Activated naive CD4-positive, alpha-beta T cell treated with anti-CD3 and anti-CD28 coated beads for 36 hours (primary cell): ENCODE measurements around the gene LMO7. TPM values are rescaled to one million over a fixed set of nuclear protein-coding genes. Genes with fewer than 3 reads are reported as not detected.
A peak's percentile ranks its signal among the peaks of the same experiment; 100 is the strongest.

Experiments used
- CTCF ChIA-PET: fragments of 350-600 bp; sonication (Branson Sonifier 250); formaldehyde crosslinking; loops from one replicate; lab custom pipeline; 2021; ENCODE audit warnings: antibody characterized with exemption; lab: Charles Lee
- DNase-seq: peaks from one replicate; pipeline ENCODE4 v3.0.0-alpha.2; 2020
- H3K27ac Mint-ChIP-seq: one replicate; pipeline ENCODE4 v1.8.0; 2021; ENCODE audit warnings: mild to moderate bottlenecking, mixed read lengths
- H3K27me3 Mint-ChIP-seq: one replicate; pipeline ENCODE4 v1.8.0; 2021; ENCODE audit warnings: low read depth, mixed read lengths
- H3K36me3 Mint-ChIP-seq: one replicate; pipeline ENCODE4 v1.8.0; 2021; ENCODE audit warnings: low read depth, mixed read lengths
- H3K4me1 Mint-ChIP-seq: one replicate; pipeline ENCODE4 v1.8.0; 2021; ENCODE audit warnings: low read depth, mixed read lengths
- H3K4me3 Mint-ChIP-seq: one replicate; pipeline ENCODE4 v1.8.0; 2021; ENCODE audit warnings: mild to moderate bottlenecking, moderate library complexity, mixed read lengths
- H3K9me3 Mint-ChIP-seq: one replicate; pipeline ENCODE4 v1.8.0; 2021; ENCODE audit warnings: mixed read lengths
- intact Hi-C: fragments of 100-400 bp; cut with micrococcal nuclease; formaldehyde crosslinking; loops from one replicate; pipeline ENCODE4 v1.15.1; 2023
- total RNA-seq, 2 experiments: library from RNA; stranded (reverse); gene quantifications; one replicate each; pipeline ENCODE4 v1.2.3, GENCODE V29; 2021

LMO7 gene
- total RNA-seq, 2 experiments from 2014 or later: 10.5 to 12.0 TPM

GRCh38 chr13:75752826-75753225 lies 116.7 kb downstream of the LMO7 start:
- H3K27ac Mint-ChIP-seq: no peak overlapping the region
- H3K4me1 Mint-ChIP-seq: peaks cover 20% of the 10 kb centered on the region
- DNase-seq: no peak
- H3K4me3 Mint-ChIP-seq: no peak overlapping the region
- intact Hi-C loops: no loop called here
- H3K36me3 Mint-ChIP-seq: peaks cover 5% of the 10 kb centered on the region
- CTCF ChIA-PET: no interaction called here
- peaks cover 9% of the 10 kb centered on the region for H3K9me3 Mint-ChIP-seq
- no peaks in the 10 kb centered on the region for H3K27me3 Mint-ChIP-seq

- CTCF ChIA-PET: interaction anchor here (1.6 kb wide), 1 partner anchor 59 kb away, joined by 4 read pairs; no protein-coding TSS in a partner anchor
Observed at GRCh38 chr13:75754936-75755335, 118.8 kb downstream of the LMO7 start.

DNA sequence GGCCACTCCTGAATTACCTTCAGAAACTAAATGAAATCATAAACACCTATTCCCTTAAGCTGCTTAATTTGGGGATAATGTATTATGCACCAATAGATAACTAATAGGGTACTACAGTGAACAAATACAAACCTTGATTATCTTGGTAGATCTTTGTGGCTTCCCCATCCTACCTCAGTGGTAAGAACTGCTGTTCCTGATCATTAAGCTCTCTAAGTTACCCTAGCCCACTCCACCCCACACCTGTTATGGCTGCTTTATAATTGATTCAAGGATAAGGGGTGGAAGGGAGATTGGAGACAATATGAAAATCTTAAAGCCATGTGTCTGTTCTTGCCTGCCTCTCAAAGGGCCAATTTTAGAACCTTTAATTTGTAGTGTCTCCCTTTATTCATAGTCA lies 121.2 kb downstream of the LMO7 start:
- intact Hi-C loops: no loop called here
- peaks cover 50% of the 10 kb centered on the region for H3K4me1 Mint-ChIP-seq
- CTCF ChIA-PET: interaction anchor here (0.6 to 1.1 kb wide), 3 partner anchors 22 to 97 kb away, joined by 3 read pairs; no protein-coding TSS in a partner anchor
- peaks cover 11% of the 10 kb centered on the region for H3K9me3 Mint-ChIP-seq
- no peaks in the 10 kb centered on the region for H3K27me3 Mint-ChIP-seq
- no peak overlapping the region for H3K4me3 Mint-ChIP-seq
- H3K27ac Mint-ChIP-seq: no peak overlapping the region
- no peak for DNase-seq
- H3K36me3 Mint-ChIP-seq: peaks cover 7% of the 10 kb centered on the region

More at GRCh38 chr13:75754936-75755335, 118.8 kb downstream of the LMO7 start:
- no peak for DNase-seq
- H3K27ac Mint-ChIP-seq: no peak overlapping the region
- H3K9me3 Mint-ChIP-seq: peaks cover 11% of the 10 kb centered on the region
- intact Hi-C loops: no loop called here
- peaks cover 7% of the 10 kb centered on the region for H3K36me3 Mint-ChIP-seq
- H3K27me3 Mint-ChIP-seq: no peaks in the 10 kb centered on the region
- no peak overlapping the region for H3K4me3 Mint-ChIP-seq
- H3K4me1 Mint-ChIP-seq: peaks cover 32% of the 10 kb centered on the region

- peaks cover 2% of the 10 kb centered on the region for H3K9me3 Mint-ChIP-seq
- CTCF ChIA-PET: interaction anchor here (1.1 to 5.8 kb wide), 7 partner anchors 9 to 116 kb away, joined by 3 to 50 read pairs (median 8); no protein-coding TSS in a partner anchor
- intact Hi-C loops: no loop called here
Observed at GRCh38 chr13:75759531-75759930, 123.4 kb downstream of the LMO7 start.

DNA sequence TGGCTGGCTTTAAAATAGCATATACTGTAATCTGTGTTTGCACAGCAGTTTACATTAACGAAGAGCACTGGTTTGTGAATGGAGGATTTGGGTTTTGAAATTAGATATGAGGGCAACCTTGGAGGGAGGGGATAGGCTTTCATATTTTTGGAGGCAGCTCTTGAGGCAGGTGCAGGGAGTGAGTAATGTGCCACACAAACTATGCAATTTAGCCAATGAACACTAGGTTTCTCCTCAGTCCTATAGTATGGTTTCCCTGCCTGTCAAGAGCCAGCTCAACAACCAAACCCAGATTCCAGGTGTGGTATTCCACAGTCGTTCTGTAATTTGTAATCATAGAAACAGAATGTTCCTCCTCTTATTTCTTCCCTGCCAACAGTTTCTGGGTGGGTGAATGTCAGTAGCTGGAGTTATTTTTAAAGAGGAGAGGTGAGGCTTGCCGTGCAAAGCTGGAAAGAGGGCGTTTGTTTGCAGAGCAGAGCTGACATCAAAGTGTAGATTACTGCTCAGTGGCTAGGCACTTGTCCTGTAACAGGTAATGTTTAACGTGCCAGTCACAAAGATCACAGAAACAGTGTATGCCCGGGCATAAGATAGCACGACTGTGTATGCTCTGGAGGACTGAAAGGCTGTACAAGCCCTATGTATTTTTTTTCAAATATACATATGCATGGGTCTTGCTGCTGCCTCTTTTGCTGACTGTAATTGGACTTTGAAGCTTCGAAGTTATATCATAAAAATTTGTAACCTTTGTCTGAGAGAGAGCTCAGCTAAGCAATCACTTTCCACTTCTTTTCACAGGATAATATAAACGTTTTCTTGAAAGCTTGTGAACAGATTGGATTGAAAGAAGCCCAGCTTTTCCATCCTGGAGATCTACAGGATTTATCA lies 124.2 kb downstream of the LMO7 start:
- peak; percentile 31 for DNase-seq
- Mint-ChIP-seq H3K27ac (peak overlapping the region; percentile 11), H3K27me3 (peaks cover 4% of the 10 kb centered on the region), H3K9me3 (peaks cover 2% of the 10 kb centered on the region), H3K36me3 (peaks cover 9% of the 10 kb centered on the region), H3K4me3 (peak overlapping the region; percentile 67), H3K4me1 (peaks cover 72% of the 10 kb centered on the region)
- CTCF ChIA-PET: interaction anchor here (0.9 to 5.8 kb wide), 12 partner anchors 8 to 115 kb away, joined by 3 to 50 read pairs (median 5); no protein-coding TSS in a partner anchor
- intact Hi-C loops: loop anchor here (5.0 kb wide), 6 partner anchors 123 to 1567 kb away; partner anchors contain the start of genes LMO7, MYCBP2 and TBC1D4

More at GRCh38 chr13:75759531-75759930, 123.4 kb downstream of the LMO7 start:
- peaks cover 7% of the 10 kb centered on the region for H3K36me3 Mint-ChIP-seq
- H3K27ac Mint-ChIP-seq: no peak overlapping the region
- no peak overlapping the region for H3K4me3 Mint-ChIP-seq
- H3K4me1 Mint-ChIP-seq: peaks cover 69% of the 10 kb centered on the region
- no peak for DNase-seq
- H3K27me3 Mint-ChIP-seq: peaks cover 4% of the 10 kb centered on the region

DNA sequence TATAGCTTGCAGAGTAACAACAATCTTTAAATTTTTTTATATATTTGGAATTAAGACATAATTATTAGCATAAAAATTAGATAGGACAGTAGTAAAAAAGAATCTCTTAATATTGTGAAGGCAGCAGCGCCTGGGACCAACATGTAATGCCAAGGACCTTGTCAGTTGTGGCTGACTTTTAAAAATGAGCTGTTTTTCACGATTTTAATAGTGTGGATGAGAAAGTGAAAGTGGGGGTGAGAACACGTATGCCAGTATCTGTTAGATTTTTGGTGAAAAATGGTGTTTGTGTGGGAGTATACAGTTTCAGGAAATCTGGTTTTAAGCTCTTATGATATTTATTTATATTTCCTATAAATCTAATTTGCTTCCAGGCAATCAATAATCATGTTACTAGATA lies 125.2 kb downstream of the LMO7 start:
- DNase-seq: peak; percentile 34
- Mint-ChIP-seq H3K36me3 (peaks cover 14% of the 10 kb centered on the region), H3K27me3 (peaks cover 4% of the 10 kb centered on the region), H3K4me1 (peaks cover 74% of the 10 kb centered on the region), H3K9me3 (peaks cover 5% of the 10 kb centered on the region), H3K27ac (peak overlapping the region; percentile 63), H3K4me3 (peak overlapping the region; percentile 36)
- CTCF ChIA-PET: interaction anchor here (0.6 to 5.8 kb wide), 13 partner anchors 11 to 1957 kb away, joined by 3 to 50 read pairs (median 5); no protein-coding TSS in a partner anchor
- intact Hi-C loops: loop anchor here (5.0 kb wide), 6 partner anchors 124 to 1566 kb away; partner anchors contain the start of genes LMO7, MYCBP2 and TBC1D4

DNA sequence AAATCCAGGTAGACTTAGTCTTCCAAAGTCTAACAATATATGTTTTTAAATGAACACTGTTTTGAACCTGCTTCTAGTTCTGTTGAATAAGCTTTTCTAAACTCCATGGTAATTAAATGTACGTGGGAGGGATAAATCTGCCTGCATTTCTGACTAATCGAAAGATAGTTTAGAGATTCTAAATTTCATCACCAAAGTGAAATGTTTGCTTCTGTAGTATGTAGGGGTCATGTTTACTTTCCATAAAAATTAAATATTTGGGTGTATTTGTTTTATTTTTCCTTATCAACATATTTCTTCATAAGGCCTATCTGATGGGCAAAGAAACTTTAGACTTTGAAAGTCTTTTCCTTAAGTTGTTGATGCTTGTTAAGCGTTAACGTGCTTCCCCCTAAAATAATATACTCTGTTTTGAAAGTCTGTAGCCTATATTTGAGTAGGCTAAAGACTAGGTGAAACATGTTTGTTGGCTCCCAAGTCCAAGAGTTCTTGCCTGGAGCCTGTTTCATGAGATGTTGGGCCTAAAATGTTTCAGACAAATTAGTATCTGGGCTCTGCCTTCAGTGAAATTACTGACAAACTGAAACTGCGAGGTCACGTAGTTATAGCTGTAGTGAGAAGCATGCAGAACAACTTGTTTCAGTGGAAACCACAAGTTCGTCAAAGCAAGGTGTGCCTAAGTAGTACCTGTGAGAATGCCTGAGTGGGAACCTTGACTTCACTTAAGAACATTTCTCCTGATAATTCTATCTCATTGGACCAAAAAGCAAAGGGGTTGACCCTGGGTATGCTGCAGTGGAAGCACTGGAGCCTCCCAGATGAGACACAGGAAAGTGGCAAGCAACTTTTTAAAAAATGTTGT lies 126.2 kb downstream of the LMO7 start:
- peak overlapping the region; percentile 83 for H3K27ac Mint-ChIP-seq
- peak; percentile 60 for DNase-seq
- H3K9me3 Mint-ChIP-seq: peaks cover 6% of the 10 kb centered on the region
- H3K36me3 Mint-ChIP-seq: peaks cover 12% of the 10 kb centered on the region
- H3K27me3 Mint-ChIP-seq: peaks cover 4% of the 10 kb centered on the region
- CTCF ChIA-PET: interaction anchor here (0.7 to 5.8 kb wide), 7 partner anchors 11 to 108 kb away, joined by 3 to 50 read pairs (median 8); no protein-coding TSS in a partner anchor
- H3K4me3 Mint-ChIP-seq: peak overlapping the region; percentile 50
- H3K4me1 Mint-ChIP-seq: peaks cover 76% of the 10 kb centered on the region
- intact Hi-C loops: loop anchor here (1.0 to 5.0 kb wide), 15 partner anchors 9 to 1565 kb away; partner anchors contain the start of genes LMO7, MYCBP2 and TBC1D4

DNA sequence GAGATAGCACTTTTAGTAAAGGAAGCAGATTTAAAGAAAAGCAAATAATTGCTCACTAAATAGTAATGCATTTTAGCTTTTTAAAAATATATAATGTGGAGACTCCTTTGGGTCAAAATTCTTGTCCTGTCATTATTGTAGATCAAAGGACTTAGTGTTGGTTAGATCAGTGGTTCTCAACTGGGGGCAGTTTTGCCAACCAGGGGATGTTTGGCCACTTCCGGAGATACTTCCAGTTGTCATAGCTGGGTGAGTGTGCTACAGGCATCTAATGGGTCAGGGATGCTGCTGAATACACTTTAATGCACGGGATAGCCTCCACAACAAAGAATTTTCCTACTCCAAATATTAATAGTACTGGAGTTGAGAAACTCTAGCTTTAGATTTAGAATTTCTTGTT lies 126.8 kb downstream of the LMO7 start:
- Mint-ChIP-seq H3K27me3 (peaks cover 4% of the 10 kb centered on the region), H3K27ac (peak overlapping the region; percentile 83), H3K9me3 (peaks cover 6% of the 10 kb centered on the region), H3K4me3 (peak overlapping the region; percentile 50), H3K4me1 (peaks cover 77% of the 10 kb centered on the region), H3K36me3 (peaks cover 12% of the 10 kb centered on the region)
- DNase-seq: no peak
- intact Hi-C loops: loop anchor here (1.0 to 5.0 kb wide), 15 partner anchors 8 to 1564 kb away; partner anchors contain the start of genes LMO7, MYCBP2 and TBC1D4
- CTCF ChIA-PET: interaction anchor here (0.6 to 5.8 kb wide), 4 partner anchors 36 to 1220 kb away, joined by 3 to 50 read pairs (median 6); no protein-coding TSS in a partner anchor

GRCh38 chr13:75763512-75763911 lies 127.4 kb downstream of the LMO7 start:
- Mint-ChIP-seq H3K36me3 (peaks cover 12% of the 10 kb centered on the region), H3K4me1 (peaks cover 80% of the 10 kb centered on the region), H3K9me3 (peaks cover 6% of the 10 kb centered on the region), H3K27ac (no peak overlapping the region), H3K4me3 (peak overlapping the region; percentile 1), H3K27me3 (peaks cover 4% of the 10 kb centered on the region)
- DNase-seq: no peak
- CTCF ChIA-PET: interaction anchor here (0.6 to 5.8 kb wide), 3 partner anchors 40 to 1219 kb away, joined by 3 to 50 read pairs (median 7); no protein-coding TSS in a partner anchor
- intact Hi-C loops: loop anchor here (2.0 to 5.0 kb wide), 7 partner anchors 126 to 1564 kb away; partner anchors contain the start of genes LMO7, MYCBP2 and TBC1D4

GRCh38 chr13:75764251-75764925 lies 128.3 kb downstream of the LMO7 start:
- intact Hi-C loops: loop anchor here (5.0 kb wide), 6 partner anchors 127 to 1563 kb away; partner anchors contain the start of genes LMO7, MYCBP2 and TBC1D4
- Mint-ChIP-seq H3K27ac (no peak overlapping the region), H3K9me3 (peaks cover 4% of the 10 kb centered on the region), H3K4me3 (no peak overlapping the region), H3K4me1 (peaks cover 77% of the 10 kb centered on the region), H3K27me3 (peaks cover 4% of the 10 kb centered on the region), H3K36me3 (peaks cover 10% of the 10 kb centered on the region)
- DNase-seq: no peak
- CTCF ChIA-PET: interaction anchor here (0.7 to 5.8 kb wide), 2 partner anchors 67 to 105 kb away, joined by 4 to 50 read pairs; no protein-coding TSS in a partner anchor
